AG10803 (cell line): Measurements from ENCODE around the gene SGPL1.
A peak's percentile ranks its signal among the peaks of the same experiment; 100 is the strongest.

Experiments used
- DNase-seq: peaks from one replicate; pipeline ENCODE4 v3.0.0; 2010; ENCODE audit warnings: low read depth
- H3K4me3 ChIP-seq: 2 replicates; pipeline ENCODE4 v1.5.1; 2011; ENCODE audit warnings: mild to moderate bottlenecking, low read length, control low read depth
- CTCF ChIP-seq: conservative IDR thresholded peaks from 2 replicates; pipeline ENCODE4 v1.5.1; 2011; ENCODE audit warnings: mild to moderate bottlenecking, low read length, control low read depth, inconsistent platforms

The SGPL1 gene

GRCh38 chr10:70864935-70865334 lies 49.2 kb downstream of the SGPL1 start:
- H3K4me3 ChIP-seq: no peak overlapping the region
- DNase-seq: no peak
- TF ChIP-seq CTCF: no peak

- peak; percentile 22 for DNase-seq
- no peak for TF ChIP-seq CTCF
- H3K4me3 ChIP-seq: no peak overlapping the region
Observed at GRCh38 chr10:70866424-70866823, 50.7 kb downstream of the SGPL1 start.

- no peak for TF ChIP-seq CTCF
- no peak for DNase-seq
- no peak overlapping the region for H3K4me3 ChIP-seq
Observed at GRCh38 chr10:70872291-70872690, 56.5 kb downstream of the SGPL1 start.

DNA sequence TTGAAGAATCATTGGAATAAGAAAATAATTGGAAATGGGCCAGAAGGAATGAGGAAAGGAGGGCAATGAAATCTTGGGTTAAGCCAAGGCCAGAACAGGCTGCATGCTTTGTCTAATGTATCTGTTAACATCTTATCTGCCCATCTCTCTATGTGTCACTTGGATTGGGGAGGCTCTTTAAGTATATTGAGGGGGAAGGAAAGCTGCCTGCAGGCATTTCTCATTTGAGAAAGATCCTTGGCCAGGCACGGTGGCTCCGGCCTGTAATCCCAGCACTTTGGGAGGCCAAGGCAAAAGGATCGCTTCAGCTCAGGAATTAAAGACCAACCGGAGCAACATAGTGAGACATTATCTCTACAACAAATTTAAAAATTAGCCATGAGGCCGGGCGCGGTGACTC lies 58.3 kb downstream of the SGPL1 start:
- no peak for TF ChIP-seq CTCF
- no peak for DNase-seq
- H3K4me3 ChIP-seq: no peak overlapping the region

GRCh38 chr10:70879207-70879606 lies 63.5 kb downstream of the SGPL1 start:
- TF ChIP-seq CTCF: no peak
- no peak for DNase-seq
- no peak overlapping the region for H3K4me3 ChIP-seq

DNA sequence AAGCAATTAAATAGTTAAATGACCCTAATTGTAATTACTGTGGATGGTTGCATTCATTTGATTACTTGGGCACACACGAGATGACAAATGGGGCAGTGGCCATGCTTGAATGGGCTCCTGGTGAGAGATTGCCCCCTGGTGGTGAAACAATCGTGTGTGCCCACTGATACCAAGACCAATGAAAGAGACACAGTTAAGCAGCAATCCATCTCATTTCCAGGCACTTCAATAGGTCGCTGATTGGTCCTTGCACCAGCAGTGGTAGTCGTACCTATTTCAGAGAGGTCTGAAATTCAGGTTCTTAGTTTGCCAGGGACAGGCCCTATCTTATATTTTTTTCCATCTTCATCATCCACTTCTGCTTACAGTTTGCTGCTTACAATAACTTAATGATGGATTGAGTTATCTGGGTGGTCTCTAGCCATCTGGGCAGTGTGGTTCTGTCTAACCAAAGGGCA lies 64.4 kb downstream of the SGPL1 start:
- peak; percentile 95 for TF ChIP-seq CTCF
- DNase-seq: peak; percentile 76
- no peak overlapping the region for H3K4me3 ChIP-seq

- H3K4me3 ChIP-seq: no peak overlapping the region
- DNase-seq: no peak
- no peak for TF ChIP-seq CTCF
Observed at GRCh38 chr10:70884741-70885140, 69.0 kb downstream of the SGPL1 start.
